Subcutaneous adipose tissue (tissue), 4 donors: ENCODE results near the gene KCNMB1. TPM values are rescaled to one million over a fixed set of nuclear protein-coding genes. Genes with fewer than 3 reads are reported as not detected.

ENCODE experiments used
- CTCF ChIP-seq: fragments of 450-650 bp; IDR thresholded peaks from one replicate; pipeline ENCODE4 v1.5.1; 2016; ENCODE audit warnings: low read depth, mild to moderate bottlenecking, control low read depth, antibody characterized with exemption, moderate library complexity
- total RNA-seq, 4 donors: library from RNA; depleted of rRNA; stranded (reverse); fragments of >200 nt; gene quantifications; one replicate each; pipeline ENCODE4 v1.1.0, GENCODE V29; 2016

The KCNMB1 gene
- total RNA-seq, 4 donors from 2014 or later = 0.19 to 1.0 (median 0.44) TPM; not detected in 1

- TF ChIP-seq CTCF = no peak
Measured at GRCh38 chr5:170342153-170342725, 46.9 kb downstream of the KCNMB1 start.

GRCh38 chr5:170341545-170341944 is 47.6 kb downstream of the KCNMB1 start:
- TF ChIP-seq CTCF = no peak

- TF ChIP-seq CTCF = no peak
Measured at GRCh38 chr5:170339780-170340167, 49.4 kb downstream of the KCNMB1 start.

- no peak for TF ChIP-seq CTCF
Measured at GRCh38 chr5:170338933-170339779, 50.0 kb downstream of the KCNMB1 start.

- TF ChIP-seq CTCF = no peak
Measured at GRCh38 chr5:170338291-170338690, 50.9 kb downstream of the KCNMB1 start.

GRCh38 chr5:170337045-170337733 is 52.0 kb downstream of the KCNMB1 start:
- TF ChIP-seq CTCF = no peak

GRCh38 chr5:170336065-170336464 is 53.1 kb downstream of the KCNMB1 start:
- TF ChIP-seq CTCF = no peak
